Measurements from ENCODE around the gene SPIB.

GRCh38 chr19:50462970-50463369, 44.2 kb downstream of the SPIB start:
- no peak for TF ChIP-seq POLR2A (IDR thresholded peaks at IDR 0.05)
- TF ChIP-seq CTCF (IDR thresholded peaks at IDR 0.05) = no peak
- no peak for TF ChIP-seq EP300 (IDR thresholded peaks at IDR 0.05)
